ENCODE results near the gene IGFBP2. TPM values are rescaled to one million over a fixed set of nuclear protein-coding genes. Genes with fewer than 3 reads are reported as not detected.

Gene IGFBP2
- total and polyA plus RNA-seq, 12 donors = 26.0 to 361 (median 109) TPM

DNA sequence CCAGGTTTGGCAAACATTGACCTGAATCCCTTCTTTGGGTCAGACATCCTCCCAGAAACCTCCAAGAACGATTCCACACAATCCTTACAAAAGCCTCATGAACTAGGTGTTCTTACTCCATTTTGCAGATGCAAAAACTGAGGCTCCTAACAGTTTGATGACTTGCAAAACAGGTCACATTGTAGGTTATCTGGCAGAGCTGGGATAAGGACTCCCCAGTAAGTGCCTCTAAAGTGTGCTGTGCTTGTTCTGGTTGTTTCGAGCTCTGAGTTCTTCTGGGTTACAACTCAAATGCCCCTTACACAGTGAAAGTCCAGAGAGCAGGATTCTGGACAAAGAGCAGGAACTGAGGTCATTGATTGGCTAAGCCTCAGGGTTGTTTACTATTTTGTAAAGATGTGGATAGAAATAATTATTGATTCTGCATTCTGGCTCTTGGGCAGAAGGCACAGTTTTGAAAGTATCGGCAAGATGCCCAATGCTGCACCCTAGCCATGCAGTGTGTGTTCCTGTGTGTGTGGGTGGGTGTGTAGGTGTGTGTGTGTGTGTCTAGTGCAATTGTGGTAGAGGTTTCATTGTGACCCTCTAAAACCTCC is 17.0 kb upstream of the IGFBP2 start:
- no peaks in the 10 kb centered on the region for H3K9me3 ChIP-seq
- no peak overlapping the region for H3K4me3 ChIP-seq
- H3K27me3 ChIP-seq = no peaks in the 10 kb centered on the region
- H3K36me3 ChIP-seq = no peaks in the 10 kb centered on the region
- intact Hi-C loops (cut with DNase I) = loop anchor here in 1 of 10 donors (10.0 kb wide), 1 partner anchor 49 kb away; no protein-coding TSS in a partner anchor
- TF ChIP-seq, protein P1, sequence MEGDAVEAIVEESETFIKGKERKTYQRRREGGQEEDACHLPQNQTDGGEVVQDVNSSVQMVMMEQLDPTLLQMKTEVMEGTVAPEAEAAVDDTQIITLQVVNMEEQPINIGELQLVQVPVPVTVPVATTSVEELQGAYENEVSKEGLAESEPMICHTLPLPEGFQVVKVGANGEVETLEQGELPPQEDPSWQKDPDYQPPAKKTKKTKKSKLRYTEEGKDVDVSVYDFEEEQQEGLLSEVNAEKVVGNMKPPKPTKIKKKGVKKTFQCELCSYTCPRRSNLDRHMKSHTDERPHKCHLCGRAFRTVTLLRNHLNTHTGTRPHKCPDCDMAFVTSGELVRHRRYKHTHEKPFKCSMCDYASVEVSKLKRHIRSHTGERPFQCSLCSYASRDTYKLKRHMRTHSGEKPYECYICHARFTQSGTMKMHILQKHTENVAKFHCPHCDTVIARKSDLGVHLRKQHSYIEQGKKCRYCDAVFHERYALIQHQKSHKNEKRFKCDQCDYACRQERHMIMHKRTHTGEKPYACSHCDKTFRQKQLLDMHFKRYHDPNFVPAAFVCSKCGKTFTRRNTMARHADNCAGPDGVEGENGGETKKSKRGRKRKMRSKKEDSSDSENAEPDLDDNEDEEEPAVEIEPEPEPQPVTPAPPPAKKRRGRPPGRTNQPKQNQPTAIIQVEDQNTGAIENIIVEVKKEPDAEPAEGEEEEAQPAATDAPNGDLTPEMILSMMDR (IDR thresholded peaks at IDR 0.05) = no peak
- ATAC-seq (no peak), DNase-seq (no peak)
- peaks cover 0 to 22% (median 5%) of the 10 kb centered on the region in 9 donors for H3K4me1 ChIP-seq
- WGBS, 2 donors = 80 to 93% methylated on average over 3 of the region's 3 CpGs
- H3K27ac ChIP-seq = no peak overlapping the region

DNA sequence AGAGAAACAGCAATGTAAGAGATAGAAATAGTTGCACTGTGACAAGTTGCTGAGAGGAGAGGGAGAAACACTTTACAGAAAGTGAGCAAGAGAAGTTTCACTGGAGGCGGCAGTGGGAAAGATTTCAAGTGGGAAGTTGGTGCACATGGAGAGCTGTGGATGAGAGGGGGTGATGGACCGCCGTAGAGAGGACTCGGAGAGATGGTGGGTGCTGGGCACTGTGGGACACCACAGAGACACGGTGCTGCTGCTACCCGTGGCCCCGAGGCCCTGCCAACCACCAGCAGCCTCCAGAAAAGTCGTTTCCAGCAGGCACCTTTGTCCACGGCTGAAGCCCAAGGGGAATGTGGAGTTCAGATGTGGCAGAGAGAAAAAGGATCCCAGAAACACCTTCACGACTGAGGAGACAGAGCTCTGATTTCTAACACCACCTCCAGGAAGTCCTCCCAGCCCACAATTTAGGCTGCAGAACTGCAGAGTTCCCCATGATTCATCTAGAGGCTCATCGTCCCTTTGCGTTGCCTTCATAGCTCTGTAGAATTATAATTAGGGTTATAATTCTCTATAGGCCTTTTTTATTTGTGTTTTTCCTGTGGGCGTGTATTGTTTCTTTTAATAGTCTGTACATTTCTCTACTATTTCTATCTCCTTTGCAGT is 15.9 kb upstream of the IGFBP2 start:
- no peak for ATAC-seq
- intact Hi-C loops (cut with DNase I) = loop anchor here in 1 of 10 donors (10.0 kb wide), 1 partner anchor 48 kb away; no protein-coding TSS in a partner anchor
- WGBS, 2 donors = 82 to 93% methylated on average over 13 of the region's 13 CpGs

DNA sequence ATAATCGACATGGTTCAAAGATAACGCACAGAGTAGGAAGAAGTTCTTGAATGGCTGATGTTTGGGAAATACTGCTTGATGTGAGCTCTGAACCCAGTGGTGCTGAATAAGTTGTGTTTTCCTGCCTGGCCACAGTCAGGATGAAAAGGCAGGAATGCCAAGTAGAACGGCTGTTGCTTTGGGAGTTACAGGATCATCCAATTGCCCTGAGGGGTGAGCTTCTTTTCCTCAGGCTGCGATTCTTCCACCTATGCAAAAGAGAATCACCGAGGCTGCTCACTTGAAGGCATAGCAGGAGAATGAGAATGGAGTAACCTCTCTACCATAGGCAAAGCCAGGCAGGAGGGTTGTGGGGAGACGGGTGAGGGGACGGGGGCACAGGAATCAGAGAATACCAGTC is 14.4 kb upstream of the IGFBP2 start:
- intact Hi-C loops (cut with DNase I) = loop anchor here in 1 of 10 donors (10.0 kb wide), 1 partner anchor 46 kb away; no protein-coding TSS in a partner anchor
- no peaks in the 10 kb centered on the region for H3K36me3 ChIP-seq
- peaks cover 0 to 25% (median 5%) of the 10 kb centered on the region in 9 donors for H3K4me1 ChIP-seq
- ATAC-seq = no peak
- 80 to 90% methylated on average over 7 of the region's 7 CpGs for WGBS, 2 donors
- no peaks in the 10 kb centered on the region for H3K27me3 ChIP-seq
- TF ChIP-seq, protein P1 (IDR thresholded peaks at IDR 0.05) = no peak
- DNase-seq = no peak
- H3K4me3 ChIP-seq = no peak overlapping the region
- H3K9me3 ChIP-seq = no peaks in the 10 kb centered on the region
- H3K27ac ChIP-seq = no peak overlapping the region

More for the DNA sequence above, 15.9 kb upstream of the IGFBP2 start:
- DNase-seq = no peak
- Histone ChIP-seq H3K27ac (no peak overlapping the region), H3K4me1 (peaks cover 0 to 25% (median 5%) of the 10 kb centered on the region in 9 donors), H3K36me3 (no peaks in the 10 kb centered on the region), H3K27me3 (no peaks in the 10 kb centered on the region), H3K9me3 (no peaks in the 10 kb centered on the region), H3K4me3 (no peak overlapping the region)
- TF ChIP-seq, protein P1 (IDR thresholded peaks at IDR 0.05) = no peak

GRCh38 chr2:216619411-216620393 is 13.5 kb upstream of the IGFBP2 start:
- peak in 3 of 8 donors; percentile 22 to 28 (median 23) for ATAC-seq
- H3K4me1 ChIP-seq = peaks cover 0 to 25% (median 5%) of the 10 kb centered on the region in 9 donors
- intact Hi-C loops (cut with DNase I) = loop anchor here in 1 of 10 donors (10.0 kb wide), 1 partner anchor 45 kb away; no protein-coding TSS in a partner anchor
- TF ChIP-seq, protein P1 (IDR thresholded peaks at IDR 0.05) = no peak
- 71 to 79% methylated on average over 12 of the region's 12 CpGs for WGBS, 2 donors
- no peaks in the 10 kb centered on the region for H3K27me3 ChIP-seq
- no peaks in the 10 kb centered on the region for H3K36me3 ChIP-seq
- peaks cover 0 to 7% (median 0%) of the 10 kb centered on the region in 11 donors for H3K9me3 ChIP-seq
- no peak overlapping the region for H3K27ac ChIP-seq
- H3K4me3 ChIP-seq = no peak overlapping the region
- no peak for DNase-seq
